HFFc6 (cell line): Measurements from ENCODE around the gene TP53AIP1. TPM values are rescaled to one million over a fixed set of nuclear protein-coding genes. Genes with fewer than 3 reads are reported as not detected.
"Not testable (repeated sequence)": the region's sequence is repeated elsewhere in the genome, so short reads cannot be mapped to it uniquely, and the experiment has no call there.

Source experiments
- DNase-seq: peaks from one replicate; pipeline ENCODE4 v3.0.0-alpha.2; 2018
- H3K27ac Mint-ChIP-seq: 2 replicates; pipeline ENCODE4 v1.8.0; 2020; ENCODE audit warnings: mild to moderate bottlenecking, mixed read lengths
- H3K27me3 Mint-ChIP-seq: 2 replicates; pipeline ENCODE4 v1.8.0; 2021; ENCODE audit warnings: mild to moderate bottlenecking, moderate library complexity, mixed read lengths; ENCODE audit not compliant: insufficient read depth
- H3K36me3 Mint-ChIP-seq: 2 replicates; pipeline ENCODE4 v1.8.0; 2021; ENCODE audit warnings: low read depth, mixed read lengths
- H3K4me1 Mint-ChIP-seq: 2 replicates; pipeline ENCODE4 v1.8.0; 2020; ENCODE audit warnings: low read depth, mixed read lengths
- H3K4me3 Mint-ChIP-seq: 2 replicates; pipeline ENCODE4 v1.8.0; 2020; ENCODE audit warnings: mild to moderate bottlenecking, moderate library complexity, mixed read lengths
- H3K9me3 Mint-ChIP-seq: 2 replicates; pipeline ENCODE4 v1.8.0; 2020; ENCODE audit warnings: mild to moderate bottlenecking, mixed read lengths
- CTCF ChIP-seq: fragments of 200-600 bp; sonication (generic); IDR thresholded peaks from 2 replicates; pipeline ENCODE4 v1.5.0; 2021; ENCODE audit warnings: antibody characterized with exemption, mild to moderate bottlenecking
- total RNA-seq, 6 experiments: library from RNA; stranded (reverse); fragmentation: NEBNext Ultra II Directional; extraction: Animal tissue kit (Norgen Biotek cat#: 25700); gene quantifications; 2 replicates in 1 of 6; 3 replicates in 5 of 6; pipeline ENCODE4 v1.2.3, GENCODE V29; 2021

TP53AIP1 gene
- total RNA-seq, 6 experiments from 2014 or later = not detected

DNA sequence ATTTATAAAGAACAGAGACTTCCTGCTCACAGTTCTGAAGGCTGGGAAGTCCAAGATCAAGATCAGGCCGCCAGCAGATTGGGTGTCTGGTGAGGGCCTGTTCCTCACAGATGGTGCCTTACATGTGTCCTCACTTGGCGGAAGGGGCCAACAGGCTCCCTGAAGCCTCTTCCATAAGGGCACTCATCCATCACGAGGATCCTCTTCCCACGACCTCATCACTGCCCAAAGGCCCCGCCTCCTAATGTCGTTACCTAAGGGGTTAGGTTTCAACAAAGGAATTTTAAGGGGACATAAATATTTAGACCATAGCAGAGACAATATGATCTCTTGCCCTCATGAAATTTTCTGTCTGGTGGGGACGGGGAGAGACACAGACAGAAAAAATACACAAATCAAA lies 18.6 kb downstream of the TP53AIP1 start:
- H3K9me3 Mint-ChIP-seq = no peaks in the 10 kb centered on the region
- no peak for TF ChIP-seq CTCF
- peaks cover 48% of the 10 kb centered on the region for H3K27me3 Mint-ChIP-seq
- no peak overlapping the region for H3K27ac Mint-ChIP-seq
- H3K4me1 Mint-ChIP-seq = peaks cover 9% of the 10 kb centered on the region
- no peak overlapping the region for H3K4me3 Mint-ChIP-seq
- no peak for DNase-seq
- H3K36me3 Mint-ChIP-seq = no peaks in the 10 kb centered on the region

- Mint-ChIP-seq H3K9me3 (no peaks in the 10 kb centered on the region), H3K27ac (no peak overlapping the region), H3K27me3 (peaks cover 55% of the 10 kb centered on the region), H3K4me1 (no peaks in the 10 kb centered on the region), H3K36me3 (no peaks in the 10 kb centered on the region), H3K4me3 (no peak overlapping the region)
- no peak for TF ChIP-seq CTCF
- DNase-seq = no peak
These were observed 20.9 kb downstream of the TP53AIP1 start for GRCh38 chr11:128921793-128922192.

- no peak for TF ChIP-seq CTCF
- Mint-ChIP-seq H3K4me1 (no peaks in the 10 kb centered on the region), H3K4me3 (no peak overlapping the region), H3K27ac (no peak overlapping the region), H3K27me3 (peaks cover 55% of the 10 kb centered on the region), H3K36me3 (peaks cover 5% of the 10 kb centered on the region), H3K9me3 (peaks cover 5% of the 10 kb centered on the region)
- DNase-seq = no peak
These were observed 22.0 kb downstream of the TP53AIP1 start for GRCh38 chr11:128920666-128921065.

DNA sequence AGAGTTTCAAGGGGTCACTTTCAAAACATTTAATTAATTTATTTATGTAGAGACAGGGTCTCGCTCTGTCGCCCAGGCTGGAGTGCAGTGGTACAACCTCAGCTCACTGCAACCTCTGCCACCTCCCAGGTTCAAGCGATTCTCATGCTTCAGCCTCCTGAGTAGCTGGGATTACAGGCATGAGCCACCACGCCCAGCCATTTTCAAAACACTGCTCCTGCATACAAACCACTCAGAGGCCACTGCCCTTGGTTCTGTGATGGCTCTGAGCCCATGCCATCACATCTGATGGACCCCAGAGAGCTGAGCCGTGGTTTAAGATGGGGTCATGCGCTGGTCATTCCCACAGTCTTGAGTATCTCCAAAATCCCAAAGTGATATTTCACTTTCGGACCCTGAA lies 23.0 kb downstream of the TP53AIP1 start:
- not testable (repeated sequence) for H3K27ac Mint-ChIP-seq, H3K9me3 Mint-ChIP-seq, H3K4me3 Mint-ChIP-seq, DNase-seq, H3K36me3 Mint-ChIP-seq, H3K4me1 Mint-ChIP-seq
- H3K27me3 Mint-ChIP-seq = peaks cover 53% of the 10 kb centered on the region

DNA sequence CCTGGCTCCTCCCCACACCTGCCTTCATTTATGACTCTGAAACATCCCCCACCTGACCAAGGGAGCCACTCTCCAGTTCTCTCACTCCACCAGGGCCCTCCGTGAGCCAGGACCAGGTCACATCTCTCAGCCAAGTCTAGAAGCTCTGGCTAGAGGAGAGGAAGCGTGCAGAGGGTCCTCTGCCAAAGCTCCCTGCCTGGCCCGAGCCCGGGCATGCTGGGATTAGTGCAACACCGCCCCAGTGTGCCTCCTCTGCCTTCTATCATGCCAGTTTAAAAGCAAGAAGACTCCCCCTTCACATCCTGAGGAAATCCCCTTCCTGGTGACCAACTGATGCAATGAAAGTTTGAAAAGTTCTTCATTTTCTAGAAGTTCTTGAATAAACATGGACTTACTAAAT lies 23.5 kb downstream of the TP53AIP1 start:
- no peaks in the 10 kb centered on the region for H3K4me1 Mint-ChIP-seq
- no peak overlapping the region for H3K4me3 Mint-ChIP-seq
- no peak overlapping the region for H3K27ac Mint-ChIP-seq
- H3K9me3 Mint-ChIP-seq = peaks cover 7% of the 10 kb centered on the region
- peaks cover 6% of the 10 kb centered on the region for H3K36me3 Mint-ChIP-seq
- TF ChIP-seq CTCF = no peak
- no peak for DNase-seq
- H3K27me3 Mint-ChIP-seq = peaks cover 53% of the 10 kb centered on the region

DNA sequence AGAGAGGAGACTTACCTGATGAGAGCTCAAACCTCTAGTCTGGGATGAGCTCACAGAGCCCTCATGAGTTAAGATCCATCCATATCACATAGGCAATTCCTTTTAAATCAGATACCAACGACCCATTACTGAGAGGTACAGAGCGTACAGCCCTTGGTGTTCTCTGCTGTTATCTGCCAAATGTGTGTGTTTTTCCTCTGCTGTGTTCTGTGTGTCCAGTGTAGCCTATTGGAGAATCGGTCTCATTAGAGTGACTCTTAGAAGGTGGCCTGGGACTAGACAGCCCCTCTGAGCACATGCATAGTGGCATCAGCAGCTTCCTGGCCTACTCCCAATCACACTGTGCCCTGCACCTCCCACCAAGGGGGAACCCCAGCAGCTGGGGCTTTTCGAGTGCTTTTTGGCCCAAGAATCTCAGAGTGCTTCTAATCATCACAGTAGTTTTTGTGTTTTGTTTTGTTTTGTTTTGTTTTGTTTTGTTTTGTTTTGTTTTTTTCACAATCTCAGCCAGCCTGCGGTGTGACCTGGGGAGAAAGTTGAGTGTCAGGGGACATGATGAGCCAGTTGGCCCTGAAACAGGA lies 25.4 kb downstream of the TP53AIP1 start:
- H3K9me3 Mint-ChIP-seq = peaks cover 7% of the 10 kb centered on the region
- no peak overlapping the region for H3K27ac Mint-ChIP-seq
- H3K36me3 Mint-ChIP-seq = peaks cover 6% of the 10 kb centered on the region
- no peak for DNase-seq
- peaks cover 60% of the 10 kb centered on the region for H3K27me3 Mint-ChIP-seq
- no peak for TF ChIP-seq CTCF
- no peak overlapping the region for H3K4me3 Mint-ChIP-seq
- H3K4me1 Mint-ChIP-seq = no peaks in the 10 kb centered on the region
